Kidney epithelial cell (primary cell): ENCODE results near the gene DTX1. TPM values are rescaled to one million over a fixed set of nuclear protein-coding genes. Genes with fewer than 3 reads are reported as not detected.

Source experiments
- DNase-seq: peaks from one replicate; pipeline ENCODE4 v3.0.0-alpha.2; 2010; ENCODE audit warnings: low read depth
- H3K27me3 ChIP-seq: 2 replicates; pipeline ENCODE4 v1.6.0; 2011; ENCODE audit warnings: low read length; ENCODE audit not compliant: control insufficient read depth, insufficient read depth
- H3K36me3 ChIP-seq: 2 replicates; pipeline ENCODE4 v1.5.1; 2011; ENCODE audit warnings: low read length; ENCODE audit not compliant: control insufficient read depth, insufficient read depth
- H3K4me3 ChIP-seq: 2 replicates; pipeline ENCODE4 v1.5.1; 2011; ENCODE audit warnings: low read depth, mild to moderate bottlenecking, control low read depth, low read length
- CTCF ChIP-seq: IDR thresholded peaks from 2 replicates; pipeline ENCODE4 v1.5.1; 2011; ENCODE audit warnings: mild to moderate bottlenecking, moderate library complexity, low read length, control low read depth, inconsistent platforms; ENCODE audit not compliant: insufficient read depth, poor library complexity, severe bottlenecking
- total RNA-seq: library from RNA; depleted of rRNA; stranded (reverse); fragments of >200 nt; gene quantifications from 2 replicates; pipeline ENCODE4 v1.2.3, GENCODE V29; 2015

Gene DTX1
- total RNA-seq, 1 donor from 2014 or later: 1.8 TPM

GRCh38 chr12:113071135-113072112, 14.9 kb downstream of the DTX1 start:
- Histone ChIP-seq H3K36me3 (no peaks in the 10 kb centered on the region), H3K27me3 (peaks cover 8% of the 10 kb centered on the region), H3K4me3 (no peak overlapping the region)
- DNase-seq: no peak
- no peak for TF ChIP-seq CTCF

- Histone ChIP-seq H3K36me3 (no peaks in the 10 kb centered on the region), H3K4me3 (no peak overlapping the region), H3K27me3 (peaks cover 8% of the 10 kb centered on the region)
- DNase-seq: no peak
- no peak for TF ChIP-seq CTCF
Observed at GRCh38 chr12:113072136-113072535, 15.6 kb downstream of the DTX1 start.

GRCh38 chr12:113073586-113073985, 17.1 kb downstream of the DTX1 start:
- TF ChIP-seq CTCF: no peak
- Histone ChIP-seq H3K4me3 (no peak overlapping the region), H3K36me3 (no peaks in the 10 kb centered on the region), H3K27me3 (peaks cover 15% of the 10 kb centered on the region)
- DNase-seq: no peak

GRCh38 chr12:113075137-113075683, 18.7 kb downstream of the DTX1 start:
- Histone ChIP-seq H3K36me3 (no peaks in the 10 kb centered on the region), H3K27me3 (peaks cover 26% of the 10 kb centered on the region), H3K4me3 (no peak overlapping the region)
- no peak for DNase-seq
- no peak for TF ChIP-seq CTCF

GRCh38 chr12:113077057-113077858, 20.7 kb downstream of the DTX1 start:
- DNase-seq: no peak
- H3K4me3 ChIP-seq: no peak overlapping the region
- no peak for TF ChIP-seq CTCF
- H3K36me3 ChIP-seq: no peaks in the 10 kb centered on the region
- H3K27me3 ChIP-seq: peaks cover 29% of the 10 kb centered on the region
